Stimulated activated CD8-positive, alpha-beta memory T cell treated with anti-CD3 and anti-CD28 coated beads, Interleukin-7, amount 100 ng/mL, for 4 hours (primary cell): Measurements from ENCODE around the gene SPOCD1.

Experiments
- DNase-seq, 2 donors: peaks; one replicate each; pipeline ENCODE4 v3.0.0-alpha.2; 2020; ENCODE audit warnings: low read depth in 2 of 2

SPOCD1 gene

DNA sequence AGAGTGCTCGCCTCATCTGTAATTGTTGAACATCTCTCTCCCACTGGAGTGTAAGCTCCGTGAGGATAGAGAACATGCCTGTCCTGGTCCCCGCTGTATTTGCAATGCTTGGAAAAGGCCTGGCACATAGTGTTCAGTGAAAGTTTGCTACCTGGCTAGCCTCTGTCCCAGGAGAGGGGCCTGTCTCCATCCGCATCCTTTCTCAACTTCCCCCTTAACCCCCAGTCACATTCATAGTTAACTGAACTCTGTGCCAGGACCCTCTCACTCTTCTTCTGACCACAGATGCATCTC is 15.2 kb downstream of the SPOCD1 start:
- no peak for DNase-seq

GRCh38 chr1:31799895-31800673 is 15.7 kb downstream of the SPOCD1 start:
- no peak for DNase-seq

- no peak for DNase-seq
These were observed 16.5 kb downstream of the SPOCD1 start for GRCh38 chr1:31799196-31799894.

GRCh38 chr1:31798433-31799195 is 17.2 kb downstream of the SPOCD1 start:
- DNase-seq = no peak

DNA sequence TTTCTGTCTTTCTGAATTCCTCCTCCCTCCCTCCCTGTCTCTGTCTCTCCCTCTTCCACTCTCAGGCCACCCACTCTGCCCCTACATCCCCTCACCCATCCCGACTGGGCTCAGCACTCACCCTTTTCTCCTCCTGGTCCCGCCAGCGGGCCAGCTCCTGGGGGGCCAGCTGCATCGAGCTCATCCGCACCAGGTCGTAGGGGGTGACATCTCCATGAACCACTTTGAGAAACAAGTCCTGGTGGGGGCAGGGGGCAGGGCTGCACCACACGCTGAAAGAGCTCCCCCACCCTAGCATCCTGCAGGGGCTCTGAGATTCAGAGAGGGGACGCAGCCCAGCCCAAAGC is 17.8 kb downstream of the SPOCD1 start:
- DNase-seq = no peak

DNA sequence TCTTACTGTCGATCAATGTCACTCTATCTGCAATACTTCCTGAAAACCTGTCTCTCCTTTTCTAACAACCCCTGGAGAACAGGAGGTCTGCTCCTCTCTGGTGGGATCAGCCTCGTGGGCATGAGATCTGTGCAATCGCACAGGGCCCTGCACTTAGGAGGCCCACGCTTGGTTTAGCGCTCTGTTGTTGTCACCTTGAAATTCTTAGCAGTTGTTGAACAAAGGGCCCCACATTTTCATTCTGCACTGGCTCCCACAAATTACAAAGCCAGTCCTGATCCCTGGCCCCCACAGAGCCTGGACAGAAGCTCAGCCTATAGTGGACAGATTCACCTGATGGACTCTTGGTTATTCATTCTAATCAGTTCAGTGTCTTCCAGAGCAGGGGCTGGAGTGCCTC is 18.6 kb downstream of the SPOCD1 start:
- no peak for DNase-seq

GRCh38 chr1:31796707-31797106 is 19.1 kb downstream of the SPOCD1 start:
- DNase-seq = no peak

GRCh38 chr1:31795801-31796621 is 19.8 kb downstream of the SPOCD1 start:
- no peak for DNase-seq

DNA sequence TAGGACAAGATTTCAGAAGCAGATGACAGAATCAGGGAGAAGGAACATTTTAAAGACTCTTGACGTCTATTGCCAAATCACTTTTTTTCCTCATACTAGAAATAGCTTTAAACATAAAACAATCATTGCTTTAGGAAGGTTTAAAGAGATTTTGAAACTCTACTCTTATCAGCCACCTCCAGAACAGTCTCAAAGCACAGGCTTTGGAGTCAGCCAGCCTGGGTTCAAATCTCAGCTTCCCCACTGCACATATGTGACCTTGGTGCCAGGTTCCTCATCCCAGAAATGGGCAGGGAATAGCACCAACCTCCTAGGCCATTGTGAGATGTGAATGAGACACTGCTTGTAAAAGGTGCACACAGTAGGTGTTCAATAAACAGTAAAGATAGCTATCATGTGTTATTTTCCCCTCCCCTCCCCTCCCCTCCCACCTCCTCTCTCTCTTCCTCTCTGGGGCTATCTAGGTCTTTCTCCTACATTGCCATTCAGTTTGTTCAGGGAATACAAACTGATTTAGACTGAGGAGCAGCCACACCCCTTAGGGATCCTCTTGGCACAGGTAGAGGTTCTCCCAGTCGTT is 20.6 kb downstream of the SPOCD1 start:
- DNase-seq = no peak

- DNase-seq = no peak
These were observed 22.1 kb downstream of the SPOCD1 start for GRCh38 chr1:31793586-31794285.

GRCh38 chr1:31793086-31793485 is 22.7 kb downstream of the SPOCD1 start:
- DNase-seq = no peak

DNA sequence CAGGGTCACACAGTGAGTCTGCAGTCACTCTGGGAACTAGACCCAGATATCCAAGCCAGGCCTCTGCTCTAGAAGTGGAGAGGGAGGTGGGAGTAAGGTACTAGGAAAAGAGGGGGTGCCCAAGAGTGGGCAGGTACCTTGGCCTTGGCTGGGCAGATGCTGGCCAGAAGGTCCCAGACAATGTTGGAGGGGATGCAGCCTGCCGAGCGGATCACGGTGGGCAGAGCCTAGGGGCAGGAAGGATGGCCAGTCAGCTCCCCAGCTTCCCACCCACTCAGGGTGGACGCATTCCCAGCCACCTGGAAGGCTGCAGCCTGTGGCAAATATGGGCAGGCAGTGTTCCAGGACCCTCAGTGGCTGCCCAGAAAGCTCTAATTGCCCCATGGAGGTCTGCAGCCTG is 23.3 kb downstream of the SPOCD1 start:
- DNase-seq = no peak

DNA sequence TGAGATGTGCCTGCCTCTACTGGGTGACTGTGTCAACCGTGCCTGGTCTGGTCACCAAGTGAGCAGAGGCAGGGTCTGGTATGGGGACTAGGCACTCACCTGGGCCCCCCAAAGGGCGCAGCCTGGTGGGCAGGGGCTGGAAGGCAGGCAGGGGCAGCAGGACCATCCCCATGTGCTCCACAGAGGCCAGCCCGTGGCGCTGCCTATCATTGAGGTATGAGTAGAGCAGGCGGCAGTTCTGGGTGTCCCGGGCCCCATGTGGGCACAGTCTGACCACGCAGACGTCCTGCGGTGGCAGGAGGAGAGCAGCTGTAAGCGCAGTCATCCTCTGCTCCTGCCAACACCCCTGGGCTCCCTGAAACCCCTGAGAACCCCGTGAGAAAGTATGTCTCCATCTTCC is 23.7 kb downstream of the SPOCD1 start:
- DNase-seq = no peak

- DNase-seq = no peak
These were observed 24.5 kb downstream of the SPOCD1 start for GRCh38 chr1:31791131-31791858.

- DNase-seq = no peak
These were observed 25.2 kb downstream of the SPOCD1 start for GRCh38 chr1:31790641-31791091.

GRCh38 chr1:31790140-31790539 is 25.7 kb downstream of the SPOCD1 start:
- no peak for DNase-seq

DNA sequence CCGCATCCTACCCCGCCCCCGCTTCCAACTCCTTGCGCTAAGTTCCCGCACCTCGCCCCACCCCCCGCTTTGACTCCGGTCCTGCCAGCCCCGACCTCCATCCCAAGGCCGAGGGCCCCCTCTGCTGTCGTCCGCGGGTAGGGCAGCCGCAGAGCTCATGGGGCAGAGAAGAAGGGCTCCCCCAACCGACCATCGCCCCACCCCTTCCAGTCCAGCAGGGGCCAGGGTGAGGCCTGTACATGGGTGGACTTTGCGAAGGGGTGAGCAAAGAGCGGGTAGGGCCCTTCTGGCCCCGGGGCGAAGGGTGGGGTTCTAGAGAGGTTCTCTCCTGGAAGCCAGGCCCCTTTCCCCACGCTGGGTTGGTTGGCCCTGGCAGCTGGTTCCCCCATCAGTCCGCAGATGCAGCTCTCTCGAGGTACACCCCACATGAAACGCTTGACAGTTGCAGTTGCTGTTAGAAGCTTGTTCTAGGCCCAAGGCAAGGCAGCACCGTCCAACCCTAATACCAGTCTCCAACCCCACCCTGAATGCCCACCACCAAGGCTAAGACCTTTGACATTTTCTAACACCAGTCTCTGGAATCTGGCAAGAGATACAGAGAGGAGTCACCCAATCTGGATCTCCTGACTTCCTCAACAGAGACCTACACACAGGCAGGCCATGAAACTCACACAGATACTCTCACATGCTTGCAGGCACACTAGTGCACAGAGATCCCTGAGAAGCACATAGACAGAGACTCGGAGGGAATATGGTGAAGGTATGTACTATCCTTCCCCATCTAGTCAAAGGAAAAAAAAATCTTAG is 26.4 kb downstream of the SPOCD1 start:
- DNase-seq = peak; percentile 87 to 90

- DNase-seq = no peak
These were observed 27.0 kb downstream of the SPOCD1 start for GRCh38 chr1:31788825-31789256.

GRCh38 chr1:31788138-31788824 is 27.5 kb downstream of the SPOCD1 start:
- DNase-seq = peak; percentile 70 to 77
